Measurements from ENCODE around the gene P4HTM. TPM values are rescaled to one million over a fixed set of nuclear protein-coding genes. Genes with fewer than 3 reads are reported as not detected.
A peak's percentile ranks its signal among the peaks of the same experiment; 100 is the strongest.

Gene P4HTM
- total and polyA plus RNA-seq, 2 donors (not counting 3 experiments of a cell fraction or from before 2014, with no cell fraction given) = 23.0 to 32.7 TPM

- H3K36me3 ChIP-seq (ENCODE audit: control insufficient read depth in 2 of 2, extremely low read depth in 1 of 2, insufficient read depth in 2 of 2, low read length in 2 of 2) = peaks cover 11 to 29% of the 10 kb centered on the region in 2 experiments
- no TSS peak for BruUV-seq (replicated peaks)
Observed at GRCh38 chr3:49019941-49020329, 29.9 kb downstream of the P4HTM start.

More at GRCh38 chr3:49019941-49020329, 29.9 kb downstream of the P4HTM start:
- H3K4me1 ChIP-seq (ENCODE audit: control insufficient read depth, extremely low read depth, insufficient read depth, low read length) = peaks cover 31% of the 10 kb centered on the region
- intact Hi-C loops (cut with micrococcal nuclease) (no loop called here), dilution Hi-C loops (cut with MboI; ENCODE audit: extremely low pct_ligation_motif_present, low sequenced_read_pairs) (no loop called here)
- TF ChIP-seq EZH2 (IDR thresholded peaks at IDR 0.05; ENCODE audit: borderline replicate concordance, low read depth, low read length, severe bottlenecking) = no peak
- no peak for TF ChIP-seq POLR2AphosphoS5 (IDR thresholded peaks at IDR 0.05; ENCODE audit: insufficient read depth, low read depth, low read length)
- no peak for TF ChIP-seq POLR2A (IDR thresholded peaks at IDR 0.05; ENCODE audit: low read depth, low read length)
- no peak for TF ChIP-seq JUN (IDR thresholded peaks at IDR 0.05; ENCODE audit: borderline replicate concordance, insufficient read depth, insufficient read length, low read depth)
- no peak for TF ChIP-seq CTCF (IDR thresholded peaks at IDR 0.05; ENCODE audit: extremely low read depth in 1 of 2, insufficient read depth in 1 of 2, low read depth in 1 of 2, low read length in 2 of 2)
- no peaks in the 10 kb centered on the region for H4K20me1 ChIP-seq (replicated peaks; ENCODE audit: control insufficient read depth, extremely low read depth, insufficient read depth, low read length)
- H3K4me3 ChIP-seq (replicated peaks in 1 of 3; ENCODE audit: insufficient read depth in 1 of 3, low read depth in 1 of 3, low read length in 3 of 3) = peak overlapping the region; percentile 56 to 59 (median 57)
- peak overlapping the region; percentile 54 for H3K4me2 ChIP-seq (ENCODE audit: insufficient read depth, low read length)
- H2AFZ ChIP-seq (ENCODE audit: low read depth, low read length) = no peak overlapping the region
- H3K9me1 ChIP-seq (replicated peaks; ENCODE audit: control insufficient read depth, extremely low read depth, insufficient read depth, low read length) = no peaks in the 10 kb centered on the region
- ChIA-PET POLR2A (interaction anchor here (0.6 to 3.8 kb wide), 6 partner anchors 8 to 353 kb away, joined by 4 to 19 read pairs (median 8); partner anchors contain the start of genes IMPDH2, QRICH1 and WDR6), CTCF (interaction anchor here (0.6 to 8.3 kb wide), 5 partner anchors 8 to 429 kb away, joined by 3 to 127 read pairs (median 18); partner anchors contain the start of genes P4HTM and WDR6)
- H3K27me3 ChIP-seq (ENCODE audit: control insufficient read depth in 2 of 2, insufficient read depth in 2 of 2, low read length in 2 of 2) = no peaks in the 10 kb centered on the region
- no peak for DNase-seq (ENCODE audit: low read depth, low spot score)
- peak overlapping the region; percentile 96 for H3K9ac ChIP-seq (replicated peaks; ENCODE audit: extremely low read depth, insufficient read depth, low read length)
- peaks cover 29% of the 10 kb centered on the region for H3K79me2 ChIP-seq (ENCODE audit: control insufficient read depth, insufficient read depth, low read length)
- no peaks in the 10 kb centered on the region for H3K9me3 ChIP-seq (replicated peaks; ENCODE audit: control insufficient read depth, insufficient read depth, low read length)
- H3K27ac ChIP-seq (ENCODE audit: insufficient read depth, low read depth, low read length) = peak overlapping the region; percentile 95
- FAIRE-seq = no peak

Measured in endothelial cell of umbilical vein (primary cell).